ENCODE data around the gene TMED6. TPM values are rescaled to one million over a fixed set of nuclear protein-coding genes. Genes with fewer than 3 reads are reported as not detected.
"Not testable (repeated sequence)": the region's sequence is repeated elsewhere in the genome, so short reads cannot be mapped to it uniquely, and the experiment has no call there.

Gene TMED6
- total RNA-seq, 1 experiment from 2014 or later, result 2.4 TPM

DNA sequence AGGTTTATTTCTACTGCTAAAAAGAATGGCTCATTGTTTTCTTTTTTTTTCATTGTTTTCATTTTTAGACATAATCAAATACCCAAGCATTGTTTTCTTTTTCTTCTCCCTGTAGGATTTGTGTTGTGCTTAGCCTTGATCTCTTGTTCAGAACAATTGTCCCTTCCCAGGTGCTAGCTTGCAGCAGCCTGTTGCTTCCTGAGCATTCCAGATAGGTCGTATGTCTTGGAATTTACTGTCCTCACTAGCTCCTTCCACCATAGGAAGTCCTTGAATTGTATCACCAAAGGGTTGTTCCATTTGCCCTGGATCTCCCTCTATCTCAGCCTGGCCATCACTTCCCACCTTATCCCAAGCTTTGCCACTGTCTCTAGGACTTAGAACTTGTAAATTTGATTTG lies 50.4 kb downstream of the TMED6 start:
- POLR2A ChIA-PET, result no interaction called here
- no peak for DNase-seq
- CTCF ChIA-PET, result no interaction called here
- BruUV-seq (replicated peaks), result no TSS peak
- Histone ChIP-seq H3K4me3 (ENCODE audit: low read depth, low read length) (no peak overlapping the region), H3K9me3 (no peaks in the 10 kb centered on the region), H3K36me3 (ENCODE audit: control insufficient read depth, insufficient read depth, low read length) (peaks cover 1% of the 10 kb centered on the region; the same call in 1 of the 2 replicates), H3K4me1 (no peaks in the 10 kb centered on the region), H3K27me3 (replicated peaks; ENCODE audit: control insufficient read depth, insufficient read depth, low read length) (no peaks in the 10 kb centered on the region)
- Mint-ChIP-seq H3K4me1 (ENCODE audit: low read depth, unreplicated experiment) (no peaks in the 10 kb centered on the region), H3K27me3 (ENCODE audit: insufficient read depth, unreplicated experiment) (no peaks in the 10 kb centered on the region), H3K4me3 (ENCODE audit: unreplicated experiment) (no peak overlapping the region), H3K27ac (ENCODE audit: unreplicated experiment) (no peak overlapping the region), H3K9me3 (ENCODE audit: unreplicated experiment) (no peaks in the 10 kb centered on the region), H3K36me3 (ENCODE audit: insufficient read depth, unreplicated experiment) (peaks cover 81% of the 10 kb centered on the region)
- TF ChIP-seq, protein P1, sequence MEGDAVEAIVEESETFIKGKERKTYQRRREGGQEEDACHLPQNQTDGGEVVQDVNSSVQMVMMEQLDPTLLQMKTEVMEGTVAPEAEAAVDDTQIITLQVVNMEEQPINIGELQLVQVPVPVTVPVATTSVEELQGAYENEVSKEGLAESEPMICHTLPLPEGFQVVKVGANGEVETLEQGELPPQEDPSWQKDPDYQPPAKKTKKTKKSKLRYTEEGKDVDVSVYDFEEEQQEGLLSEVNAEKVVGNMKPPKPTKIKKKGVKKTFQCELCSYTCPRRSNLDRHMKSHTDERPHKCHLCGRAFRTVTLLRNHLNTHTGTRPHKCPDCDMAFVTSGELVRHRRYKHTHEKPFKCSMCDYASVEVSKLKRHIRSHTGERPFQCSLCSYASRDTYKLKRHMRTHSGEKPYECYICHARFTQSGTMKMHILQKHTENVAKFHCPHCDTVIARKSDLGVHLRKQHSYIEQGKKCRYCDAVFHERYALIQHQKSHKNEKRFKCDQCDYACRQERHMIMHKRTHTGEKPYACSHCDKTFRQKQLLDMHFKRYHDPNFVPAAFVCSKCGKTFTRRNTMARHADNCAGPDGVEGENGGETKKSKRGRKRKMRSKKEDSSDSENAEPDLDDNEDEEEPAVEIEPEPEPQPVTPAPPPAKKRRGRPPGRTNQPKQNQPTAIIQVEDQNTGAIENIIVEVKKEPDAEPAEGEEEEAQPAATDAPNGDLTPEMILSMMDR (IDR thresholded peaks at IDR 0.05; ENCODE audit: insufficient read depth in 1 of 2, low read depth in 1 of 2, low read length in 1 of 2, severe bottlenecking in 1 of 2, unreplicated experiment in 1 of 2), result no peak
- intact Hi-C loops (cut with micrococcal nuclease; ENCODE audit: unreplicated experiment), result no loop called here

DNA sequence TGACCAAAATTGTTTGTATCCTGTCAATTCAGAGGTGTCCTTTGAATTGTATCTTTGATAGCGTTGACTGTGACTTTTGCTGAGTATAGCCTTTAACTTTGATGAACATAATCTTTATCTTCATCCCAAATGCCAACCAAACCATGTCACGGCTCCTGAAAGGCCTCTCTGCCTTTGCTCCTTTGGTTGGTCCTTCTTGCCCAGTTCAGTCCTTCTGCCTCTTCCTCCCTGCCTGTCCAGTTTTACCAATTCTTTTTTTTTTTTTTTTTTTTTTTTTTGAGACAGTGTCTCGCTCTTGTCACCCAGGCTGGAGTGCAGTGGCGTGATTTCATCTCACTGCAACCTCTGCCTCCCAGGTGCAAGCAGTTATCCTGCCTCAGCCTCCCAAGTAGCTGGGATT lies 53.3 kb downstream of the TMED6 start:
- Histone ChIP-seq H3K36me3 (ENCODE audit: control insufficient read depth, insufficient read depth, low read length) (peaks cover 1% of the 10 kb centered on the region; the same call in 1 of the 2 replicates), H3K9me3 (no peaks in the 10 kb centered on the region), H3K27me3 (replicated peaks; ENCODE audit: control insufficient read depth, insufficient read depth, low read length) (no peaks in the 10 kb centered on the region), H3K4me3 (ENCODE audit: low read depth, low read length) (no peak overlapping the region), H3K4me1 (no peaks in the 10 kb centered on the region)
- CTCF ChIA-PET, result no interaction called here
- H3K4me3 Mint-ChIP-seq (ENCODE audit: unreplicated experiment), result no peak overlapping the region
- TF ChIP-seq, protein P1 (IDR thresholded peaks at IDR 0.05; ENCODE audit: insufficient read depth in 1 of 2, low read depth in 1 of 2, low read length in 1 of 2, severe bottlenecking in 1 of 2, unreplicated experiment in 1 of 2), result no peak
- H3K36me3 Mint-ChIP-seq (ENCODE audit: insufficient read depth, unreplicated experiment), result peaks cover 85% of the 10 kb centered on the region
- intact Hi-C loops (cut with micrococcal nuclease; ENCODE audit: unreplicated experiment), result no loop called here
- no peak overlapping the region for H3K27ac Mint-ChIP-seq (ENCODE audit: unreplicated experiment)
- no peaks in the 10 kb centered on the region for H3K9me3 Mint-ChIP-seq (ENCODE audit: unreplicated experiment)
- H3K4me1 Mint-ChIP-seq (ENCODE audit: low read depth, unreplicated experiment), result peaks cover 4% of the 10 kb centered on the region
- no TSS peak for BruUV-seq (replicated peaks)
- no peaks in the 10 kb centered on the region for H3K27me3 Mint-ChIP-seq (ENCODE audit: insufficient read depth, unreplicated experiment)
- POLR2A ChIA-PET, result no interaction called here
- DNase-seq, result no peak

DNA sequence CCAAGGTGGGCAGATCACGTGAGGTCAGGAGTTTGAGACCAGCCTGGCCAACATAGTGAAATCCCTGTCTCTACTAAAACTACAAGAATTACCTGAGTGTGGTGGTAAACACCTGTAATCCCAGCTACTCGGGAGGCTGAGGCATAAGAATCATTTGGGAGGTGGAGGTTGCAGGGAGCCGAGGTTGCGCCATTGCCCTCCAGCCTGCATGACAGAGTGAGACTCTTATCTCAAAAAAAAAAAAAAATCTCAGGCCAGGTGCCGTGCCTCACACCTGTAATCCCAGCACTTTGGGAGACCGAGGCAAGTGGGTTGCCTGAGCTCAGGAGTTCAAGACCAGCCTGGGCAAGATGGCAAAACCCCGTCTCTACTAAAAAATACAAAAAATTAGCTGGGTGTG lies 54.8 kb downstream of the TMED6 start:
- H3K4me3 ChIP-seq (ENCODE audit: low read depth, low read length); H3K4me1 Mint-ChIP-seq (ENCODE audit: low read depth, unreplicated experiment); CTCF ChIA-PET; H3K27me3 ChIP-seq (replicated peaks; ENCODE audit: control insufficient read depth, insufficient read depth, low read length); H3K9me3 ChIP-seq; BruUV-seq (replicated peaks); intact Hi-C loops (cut with micrococcal nuclease; ENCODE audit: unreplicated experiment); POLR2A ChIA-PET; DNase-seq; H3K9me3 Mint-ChIP-seq (ENCODE audit: unreplicated experiment); H3K27ac Mint-ChIP-seq (ENCODE audit: unreplicated experiment); H3K4me3 Mint-ChIP-seq (ENCODE audit: unreplicated experiment); H3K36me3 ChIP-seq (ENCODE audit: control insufficient read depth, insufficient read depth, low read length); H3K4me1 ChIP-seq; H3K27me3 Mint-ChIP-seq (ENCODE audit: insufficient read depth, unreplicated experiment): not testable (repeated sequence)
- peaks cover 74% of the 10 kb centered on the region for H3K36me3 Mint-ChIP-seq (ENCODE audit: insufficient read depth, unreplicated experiment)

DNA sequence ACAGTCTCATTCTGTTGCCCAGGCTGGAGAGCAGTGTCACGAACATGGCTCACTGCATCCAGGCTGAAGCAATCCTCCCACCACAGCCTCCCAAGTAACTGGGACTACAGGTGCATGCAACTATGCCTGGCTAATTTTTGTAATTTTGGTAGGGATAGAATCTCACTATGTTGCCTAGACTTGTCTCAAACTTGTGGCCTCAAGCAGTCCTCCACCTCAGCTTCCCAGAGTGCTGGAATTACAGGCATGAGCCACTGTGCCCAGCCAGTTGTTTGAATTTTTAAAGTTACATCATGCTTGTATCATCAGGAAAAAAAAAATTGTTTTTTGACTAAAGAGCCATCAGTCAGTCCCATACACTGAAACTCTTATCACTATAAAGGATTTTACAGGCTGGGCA lies 57.5 kb downstream of the TMED6 start:
- CTCF ChIA-PET, result no interaction called here

More for the DNA sequence above, 57.5 kb downstream of the TMED6 start:
- BruUV-seq (replicated peaks), result no TSS peak
- H3K4me1 ChIP-seq, result no peaks in the 10 kb centered on the region
- POLR2A ChIA-PET, result no interaction called here
- peaks cover 7% of the 10 kb centered on the region for H3K4me1 Mint-ChIP-seq (ENCODE audit: low read depth, unreplicated experiment)
- H3K36me3 ChIP-seq (ENCODE audit: control insufficient read depth, insufficient read depth, low read length), result peaks cover 1% of the 10 kb centered on the region; the same call in 1 of the 2 replicates
- H3K36me3 Mint-ChIP-seq (ENCODE audit: insufficient read depth, unreplicated experiment), result peaks cover 52% of the 10 kb centered on the region
- no peak overlapping the region for H3K4me3 Mint-ChIP-seq (ENCODE audit: unreplicated experiment)
- DNase-seq, result no peak
- no peaks in the 10 kb centered on the region for H3K27me3 Mint-ChIP-seq (ENCODE audit: insufficient read depth, unreplicated experiment)
- H3K4me3 ChIP-seq (ENCODE audit: low read depth, low read length), result no peak overlapping the region
- no peak overlapping the region for H3K27ac Mint-ChIP-seq (ENCODE audit: unreplicated experiment)
- no peaks in the 10 kb centered on the region for H3K9me3 Mint-ChIP-seq (ENCODE audit: unreplicated experiment)
- intact Hi-C loops (cut with micrococcal nuclease; ENCODE audit: unreplicated experiment), result no loop called here
- TF ChIP-seq, protein P1 (IDR thresholded peaks at IDR 0.05; ENCODE audit: insufficient read depth in 1 of 2, low read depth in 1 of 2, low read length in 1 of 2, severe bottlenecking in 1 of 2, unreplicated experiment in 1 of 2), result no peak
- H3K27me3 ChIP-seq (replicated peaks; ENCODE audit: control insufficient read depth, insufficient read depth, low read length), result no peaks in the 10 kb centered on the region
- no peaks in the 10 kb centered on the region for H3K9me3 ChIP-seq
